GM12865 (cell line): Measurements from ENCODE around the gene LRRD1.
A peak's percentile ranks its signal among the peaks of the same experiment; 100 is the strongest.

ENCODE experiments used
- DNase-seq: peaks from one replicate; pipeline ENCODE4 v3.0.0; 2010; ENCODE audit warnings: low read depth
- H3K4me3 ChIP-seq: 2 replicates; pipeline ENCODE4 v1.5.1; 2011; ENCODE audit warnings: mild to moderate bottlenecking, low read depth, low read length, control low read depth
- TF ChIP-seq, protein P1 (sequence below): IDR thresholded peaks from 2 replicates; pipeline ENCODE4 v1.5.1; 2011; ENCODE audit warnings: low read length, control low read depth, low read depth, inconsistent platforms; ENCODE audit not compliant: insufficient read depth; ENCODE audit errors: missing control alignments

Gene LRRD1

DNA sequence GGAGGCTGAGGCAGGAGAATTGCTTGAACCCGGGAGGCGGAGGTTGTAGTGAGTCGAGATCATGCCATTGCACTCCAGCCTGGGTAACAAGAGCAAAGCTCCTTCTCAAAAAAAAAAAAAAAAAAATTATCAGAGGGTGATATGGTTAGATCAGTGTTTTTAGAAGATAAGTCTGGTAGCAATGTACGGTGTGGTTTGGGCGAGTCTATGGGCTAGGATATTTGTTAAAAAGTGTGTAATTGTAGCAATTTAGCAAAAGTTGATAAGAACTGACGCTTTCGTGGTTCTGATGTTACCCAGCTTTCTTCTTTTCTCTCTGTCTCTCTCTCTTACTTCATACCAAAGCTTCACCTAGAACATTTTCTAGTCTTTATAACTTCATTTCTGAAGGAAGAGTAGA lies 37.8 kb downstream of the LRRD1 start:
- H3K4me3 ChIP-seq = no peak overlapping the region
- no peak for DNase-seq
- TF ChIP-seq, protein P1, sequence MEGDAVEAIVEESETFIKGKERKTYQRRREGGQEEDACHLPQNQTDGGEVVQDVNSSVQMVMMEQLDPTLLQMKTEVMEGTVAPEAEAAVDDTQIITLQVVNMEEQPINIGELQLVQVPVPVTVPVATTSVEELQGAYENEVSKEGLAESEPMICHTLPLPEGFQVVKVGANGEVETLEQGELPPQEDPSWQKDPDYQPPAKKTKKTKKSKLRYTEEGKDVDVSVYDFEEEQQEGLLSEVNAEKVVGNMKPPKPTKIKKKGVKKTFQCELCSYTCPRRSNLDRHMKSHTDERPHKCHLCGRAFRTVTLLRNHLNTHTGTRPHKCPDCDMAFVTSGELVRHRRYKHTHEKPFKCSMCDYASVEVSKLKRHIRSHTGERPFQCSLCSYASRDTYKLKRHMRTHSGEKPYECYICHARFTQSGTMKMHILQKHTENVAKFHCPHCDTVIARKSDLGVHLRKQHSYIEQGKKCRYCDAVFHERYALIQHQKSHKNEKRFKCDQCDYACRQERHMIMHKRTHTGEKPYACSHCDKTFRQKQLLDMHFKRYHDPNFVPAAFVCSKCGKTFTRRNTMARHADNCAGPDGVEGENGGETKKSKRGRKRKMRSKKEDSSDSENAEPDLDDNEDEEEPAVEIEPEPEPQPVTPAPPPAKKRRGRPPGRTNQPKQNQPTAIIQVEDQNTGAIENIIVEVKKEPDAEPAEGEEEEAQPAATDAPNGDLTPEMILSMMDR = no peak

DNA sequence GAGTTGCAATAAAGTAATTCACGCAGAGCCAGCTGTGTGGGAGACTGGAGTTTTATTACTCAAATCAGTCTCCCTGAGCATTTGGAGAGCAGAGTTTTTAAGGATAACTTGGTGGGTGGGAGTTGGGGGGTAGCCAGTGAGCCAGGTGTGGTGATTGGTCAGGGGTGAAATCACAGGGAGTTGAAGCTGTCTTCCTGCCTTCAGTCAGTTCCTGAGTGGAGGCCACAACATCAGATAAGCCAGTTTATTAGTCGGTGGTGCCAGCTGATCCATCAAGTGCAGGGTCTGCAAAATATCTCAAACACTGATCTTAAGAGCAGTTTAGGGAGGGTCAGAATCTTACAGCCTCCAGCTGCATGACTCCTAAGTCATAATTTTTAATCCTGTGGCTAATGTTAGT lies 41.4 kb downstream of the LRRD1 start:
- no peak for DNase-seq
- TF ChIP-seq, protein P1 = no peak
- no peak overlapping the region for H3K4me3 ChIP-seq

DNA sequence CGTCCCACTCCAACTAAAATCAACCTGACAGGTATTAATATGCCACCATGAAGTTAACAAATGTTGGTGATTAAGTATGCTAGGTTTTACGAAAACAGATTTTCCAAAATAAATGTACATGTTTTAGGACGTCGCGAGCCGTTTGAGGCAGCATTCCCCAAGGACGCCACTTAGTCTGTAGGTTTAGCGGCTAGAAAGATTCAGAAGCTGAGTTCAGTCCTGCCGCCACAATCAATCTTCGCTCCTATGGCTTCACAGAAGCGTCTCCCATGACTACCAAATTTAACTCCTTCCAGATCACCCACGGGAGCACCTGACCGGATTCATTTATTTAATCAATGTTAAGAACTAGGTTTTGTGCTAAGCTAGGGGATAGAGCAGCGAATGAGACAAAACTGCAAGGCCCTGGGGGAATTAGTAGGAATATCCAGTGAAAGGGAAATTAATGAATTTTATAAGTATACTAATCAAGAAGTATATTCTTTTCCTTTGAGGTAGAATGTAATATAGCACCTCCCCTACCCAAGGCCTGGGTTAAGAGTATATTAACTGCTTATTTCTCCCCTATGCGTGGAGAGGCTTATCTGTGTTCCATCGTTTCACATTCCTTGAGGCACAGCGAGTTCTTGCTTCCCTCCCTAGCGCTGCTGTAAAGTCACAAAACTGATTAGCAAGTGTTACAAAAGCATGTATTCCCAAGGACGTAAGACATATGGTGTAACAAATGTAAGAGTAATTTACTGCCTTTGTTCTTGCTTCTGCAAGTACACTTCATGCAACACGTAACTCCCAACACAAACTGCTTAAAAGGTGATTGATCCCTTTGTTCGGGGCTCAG lies 43.7 kb downstream of the LRRD1 start:
- peak overlapping the region; percentile 90 for H3K4me3 ChIP-seq
- DNase-seq = peak; percentile 35
- TF ChIP-seq, protein P1 = no peak

DNA sequence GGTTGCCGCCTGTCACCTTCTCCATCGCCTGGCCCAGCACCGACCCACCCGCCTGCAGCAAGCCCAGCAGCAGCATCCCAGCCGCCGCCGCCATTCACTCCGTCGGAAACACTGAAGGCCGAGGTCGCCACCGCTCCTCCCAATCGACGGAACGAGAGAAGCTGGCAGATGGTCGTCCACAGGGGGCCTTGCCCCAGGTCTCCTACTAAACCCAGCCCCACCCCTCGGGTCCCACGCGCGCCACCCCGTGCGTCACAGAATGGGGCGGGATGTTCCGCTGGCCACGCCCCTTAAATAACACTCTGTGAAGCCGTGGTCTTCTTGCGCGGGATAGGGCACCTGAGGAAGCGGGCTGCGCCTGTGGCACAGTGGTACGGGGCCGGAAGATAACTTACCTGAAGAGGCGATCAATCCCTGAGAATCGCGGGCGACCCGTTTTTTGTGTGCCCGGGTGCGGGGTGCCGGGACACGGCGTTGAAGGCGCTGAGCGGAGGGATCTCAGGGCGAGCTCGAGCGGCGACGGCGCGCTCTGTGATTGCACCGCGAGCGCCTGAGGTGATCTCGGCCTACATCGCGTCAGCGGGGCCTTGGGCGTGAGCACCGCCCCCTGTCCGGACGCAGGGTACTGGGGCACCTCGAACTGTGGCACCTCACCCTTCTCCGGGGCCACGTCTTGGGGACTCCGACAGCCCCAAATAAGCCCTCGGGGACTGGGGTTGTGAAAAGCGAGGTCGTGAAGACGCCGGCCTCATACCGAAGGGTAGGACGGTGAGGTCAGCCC lies 44.5 kb downstream of the LRRD1 start, which contains the start of gene CYP51A1:
CYP51A1 (minus strand) TSS at position 207 of the 781 bp plus-strand sequence; CDS start at position 94, 113 bp downstream.
- TF ChIP-seq, protein P1 = no peak
- DNase-seq = peak; percentile 96
- peak within 1 kb of the TSS; percentile 90 for H3K4me3 ChIP-seq

DNA sequence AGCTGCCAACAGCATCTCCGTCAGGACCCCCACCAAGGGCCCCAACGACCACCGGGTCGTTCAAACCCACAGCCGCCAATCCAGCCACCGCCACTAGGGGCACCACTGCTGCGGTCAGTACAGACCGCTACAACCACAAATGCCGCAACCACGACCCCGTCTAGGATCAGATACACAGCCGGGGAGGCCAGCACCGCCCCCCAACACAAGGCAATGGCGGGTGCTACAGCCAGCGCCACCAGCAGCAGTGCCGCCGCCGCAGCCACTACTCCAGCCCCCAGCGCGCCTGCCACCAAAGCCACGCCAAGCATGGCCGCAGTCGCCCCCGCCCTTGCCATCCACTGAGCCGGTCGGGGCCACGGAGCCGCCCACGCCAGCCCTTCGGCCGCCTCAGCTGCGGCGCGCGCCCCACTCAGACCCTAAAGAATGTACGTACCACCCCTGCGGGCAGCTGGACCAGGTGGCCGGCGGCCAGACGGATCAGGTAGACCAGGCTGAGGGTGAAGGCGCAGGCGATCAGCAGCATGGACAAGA lies 45.1 kb downstream of the LRRD1 start:
- DNase-seq = peak; percentile 66
- TF ChIP-seq, protein P1 = peak; percentile 73
- H3K4me3 ChIP-seq = peak overlapping the region; percentile 90

DNA sequence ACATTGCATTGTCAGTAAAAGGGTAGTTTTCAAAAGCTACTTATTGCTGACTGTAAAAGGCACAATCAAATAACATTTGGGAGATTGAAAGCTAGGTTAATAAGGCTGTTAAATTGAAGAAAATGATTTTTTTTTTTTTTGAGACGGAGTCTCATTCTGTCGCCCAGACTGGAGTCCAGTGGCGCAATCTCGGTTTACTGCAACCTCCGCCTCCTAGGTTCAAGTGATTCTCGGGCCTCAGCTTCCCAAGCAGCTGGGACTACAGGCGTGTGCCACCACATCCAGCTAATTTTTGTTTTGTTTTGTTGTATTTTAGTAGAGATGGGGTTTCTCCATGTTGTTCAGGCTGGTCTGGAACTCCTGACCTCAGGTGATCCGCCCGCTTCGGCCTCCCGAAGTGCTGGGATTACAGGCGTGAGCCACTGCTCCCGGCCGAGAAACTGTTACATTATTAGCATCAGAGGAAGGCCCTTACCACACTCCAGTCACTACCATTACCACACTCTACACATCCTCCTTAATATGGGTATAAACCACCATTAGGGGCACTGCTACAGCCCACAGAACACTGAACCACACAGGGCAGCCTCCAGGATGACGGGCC lies 45.7 kb downstream of the LRRD1 start:
- peak overlapping the region; percentile 90 for H3K4me3 ChIP-seq
- TF ChIP-seq, protein P1 = no peak
- no peak for DNase-seq
